Stimulated activated CD4-positive, alpha-beta T cell treated with anti-CD3 and anti-CD28 coated beads, Interleukin-4, amount 100 ng/mL, for 48 hours (primary cell): ENCODE results near the gene WDR38.

ENCODE experiments used
- DNase-seq, 2 donors: peaks; one replicate each; pipeline ENCODE4 v3.0.0-alpha.2; 2020; ENCODE audit warnings: low read depth in 2 of 2

Gene WDR38

DNA sequence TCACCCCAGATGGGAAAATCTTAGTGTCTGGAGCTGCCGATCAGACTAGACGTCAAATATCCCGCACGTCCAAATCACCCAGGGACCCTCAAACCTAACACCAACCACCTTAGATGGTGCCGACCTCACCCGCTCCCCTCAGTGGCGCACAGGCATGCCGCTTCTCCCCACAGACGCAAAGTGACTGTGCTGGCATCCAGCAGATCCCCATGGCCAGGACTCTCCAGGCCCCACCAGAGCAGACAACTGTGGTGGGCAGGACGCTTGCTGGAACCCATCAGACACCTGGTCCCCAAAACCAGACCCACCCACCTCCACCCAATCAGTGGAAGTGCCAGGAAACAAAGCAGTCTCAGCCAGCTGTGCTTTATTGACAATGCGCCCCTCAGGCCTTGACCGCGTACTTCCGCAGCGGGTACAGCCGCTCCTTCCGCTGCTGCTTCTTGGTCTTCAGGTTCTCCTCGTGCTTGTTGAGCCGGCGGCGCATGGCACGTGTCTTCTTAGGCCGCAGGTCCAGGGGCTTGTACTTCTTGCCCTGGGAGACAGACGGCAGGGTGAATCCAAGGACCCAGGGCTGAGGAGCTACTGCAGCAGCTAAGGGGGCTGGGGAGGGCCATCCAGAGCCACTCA lies 4.4 kb downstream of the WDR38 start:
- no peak for DNase-seq

DNA sequence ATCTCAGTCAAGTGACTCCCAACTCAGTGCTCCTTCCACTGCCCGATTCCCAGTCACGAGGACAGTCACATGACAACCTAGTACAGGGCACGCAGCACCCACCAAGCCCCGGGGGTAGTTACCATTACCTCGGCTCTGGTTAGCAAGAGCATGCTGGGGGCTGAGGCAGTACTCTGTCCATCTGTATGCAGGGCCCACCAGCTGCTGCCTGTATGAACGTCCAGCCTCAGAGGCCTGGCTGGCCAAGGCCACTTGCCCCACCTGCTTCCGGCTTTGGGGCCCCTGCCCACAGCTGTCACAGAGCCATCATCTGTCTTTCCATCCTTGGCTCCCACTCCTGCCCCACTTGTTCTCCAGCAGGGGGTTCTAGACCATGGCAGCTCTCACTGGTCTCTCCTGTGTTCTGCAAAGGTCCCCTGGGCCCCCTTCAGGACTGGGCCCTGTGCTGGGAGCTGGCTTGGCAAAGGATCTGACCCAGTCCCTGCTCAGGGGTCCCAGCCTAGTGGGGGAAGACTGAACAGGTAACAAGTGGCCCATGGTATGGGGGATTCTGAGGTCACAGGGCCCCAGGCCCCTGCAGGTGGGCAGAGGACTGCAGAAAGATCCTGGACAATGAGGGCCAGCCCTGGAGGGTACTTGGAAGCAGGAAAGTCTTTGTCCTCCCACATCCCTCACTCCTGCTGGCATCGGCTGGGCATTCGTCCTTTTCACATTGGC lies 5.2 kb downstream of the WDR38 start:
- no peak for DNase-seq

DNA sequence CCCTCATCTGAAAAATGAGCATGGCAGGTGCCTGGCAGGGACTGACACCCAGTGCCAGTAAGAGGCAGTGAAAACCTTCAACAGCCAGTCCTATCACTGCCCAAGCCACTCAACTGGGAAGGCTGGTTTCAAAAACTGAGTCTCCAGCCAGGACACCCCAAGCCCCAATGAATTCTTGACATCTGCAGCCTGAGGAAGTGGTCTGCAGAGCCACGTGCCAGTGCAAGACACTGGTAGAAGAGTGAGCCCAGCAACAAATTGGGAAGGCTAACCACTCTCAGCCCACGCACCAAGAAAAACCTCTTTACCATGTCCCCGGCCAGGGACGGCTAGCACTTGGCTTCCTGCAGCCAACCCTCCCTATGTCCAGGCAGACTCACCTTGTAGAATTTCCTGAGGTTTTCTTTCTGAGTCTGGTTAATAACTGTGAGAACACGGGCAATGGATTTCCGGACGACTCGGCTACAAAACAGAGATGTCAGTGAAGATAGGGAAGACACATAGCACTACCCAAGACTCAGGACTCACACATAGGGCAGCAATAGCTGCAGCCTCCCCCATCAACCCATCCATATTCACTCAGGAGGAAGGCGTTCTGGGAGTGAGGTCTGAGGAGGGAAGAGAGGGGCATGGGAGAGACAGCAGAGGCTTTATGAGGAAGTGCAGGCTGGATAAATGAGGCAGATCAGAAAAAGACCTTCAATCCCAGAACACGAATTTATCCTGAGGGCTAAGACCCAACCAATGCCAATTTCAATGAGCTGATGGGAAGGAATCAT lies 6.7 kb downstream of the WDR38 start:
- no peak for DNase-seq

DNA sequence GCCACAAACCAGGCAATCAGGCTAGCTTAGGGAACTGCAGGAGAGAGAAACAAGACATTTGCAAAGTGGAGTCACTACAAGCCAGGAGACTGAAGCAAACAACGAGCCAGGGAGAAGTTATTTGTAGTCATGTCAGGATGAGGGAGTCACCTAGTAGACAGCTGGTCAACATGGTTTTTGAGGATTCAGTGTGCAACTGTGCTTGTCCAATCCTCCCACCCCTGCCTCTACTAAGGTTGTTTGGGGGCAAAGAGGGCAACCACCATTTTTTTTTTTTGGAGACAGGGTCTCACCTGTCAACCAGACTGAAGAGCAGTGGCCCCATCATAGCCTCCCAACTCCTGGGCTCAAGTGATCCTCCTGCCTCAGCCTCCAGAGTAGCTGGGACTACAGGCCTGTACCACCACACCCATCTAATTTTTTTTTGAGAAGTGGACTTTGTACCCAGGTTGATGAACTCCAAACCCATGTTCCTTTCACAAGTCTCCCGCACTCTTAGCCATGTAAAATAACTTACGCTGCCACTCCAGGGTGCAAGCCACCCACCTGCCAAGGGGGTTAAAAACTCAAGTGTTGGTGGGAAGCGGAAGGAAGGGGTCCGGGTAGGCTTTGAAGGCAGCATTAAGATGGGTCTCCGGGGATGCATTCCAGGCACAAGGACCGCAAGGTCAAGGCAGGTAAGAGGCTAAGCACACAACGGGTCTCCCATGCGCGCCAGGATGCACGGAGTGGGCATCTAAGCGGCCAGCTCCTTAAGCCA lies 7.5 kb downstream of the WDR38 start:
- no peak for DNase-seq

DNA sequence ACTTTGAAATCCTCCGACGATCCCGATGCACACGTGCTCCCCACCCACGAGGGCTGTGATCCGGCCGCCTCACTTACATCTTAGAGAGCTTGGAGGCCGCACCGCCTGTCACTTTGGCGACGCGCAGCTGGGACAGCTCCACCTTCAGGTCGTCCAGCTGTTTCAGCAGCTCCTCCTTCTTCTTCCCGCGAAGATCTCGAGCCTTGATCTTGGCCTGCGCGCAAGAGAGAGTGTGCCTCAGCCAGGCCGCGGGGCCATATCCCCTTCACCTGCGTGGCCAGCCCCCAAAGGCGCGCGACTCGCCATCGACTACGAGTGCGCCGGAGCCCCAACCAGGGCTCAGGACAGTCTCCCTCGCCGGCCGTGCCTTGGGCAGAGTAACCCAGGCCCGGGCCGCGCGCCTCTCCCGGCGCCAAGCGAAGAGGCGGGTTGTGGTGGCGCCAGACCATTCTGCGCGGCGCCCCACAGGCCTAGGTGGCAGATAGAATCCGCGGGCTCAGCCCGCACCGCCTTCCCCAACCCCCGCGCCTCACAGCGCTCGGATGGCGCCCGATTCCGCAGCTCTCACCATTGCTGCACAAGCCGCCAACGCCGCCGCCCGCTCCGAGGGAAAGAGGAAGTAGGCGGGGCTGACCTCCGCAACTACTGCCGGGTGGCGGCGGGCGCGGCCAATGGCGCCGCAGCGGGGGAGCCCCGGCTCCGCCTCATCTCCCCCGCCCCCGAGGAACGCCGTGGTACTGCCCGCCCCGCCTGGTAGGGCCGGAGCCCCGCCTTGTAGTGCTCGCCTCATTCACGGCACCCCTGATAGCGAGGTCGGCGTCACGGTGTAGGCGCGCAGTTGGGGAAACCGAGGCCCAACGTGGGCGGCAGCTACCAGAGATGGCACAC lies 8.3 kb downstream of the WDR38 start, which contains the start of the genes ARPC5L and RPL35:
Gene ARPC5L, plus strand, starts transcription at position 789 of the 888 bp plus-strand sequence. CDS start 7,161 bp downstream, outside the sequence.
Gene RPL35, minus strand, starts transcription at position 616 of the 888 bp plus-strand sequence. Its CDS starts 45 bp downstream, at position 571.
- DNase-seq = peak; percentile 94

DNA sequence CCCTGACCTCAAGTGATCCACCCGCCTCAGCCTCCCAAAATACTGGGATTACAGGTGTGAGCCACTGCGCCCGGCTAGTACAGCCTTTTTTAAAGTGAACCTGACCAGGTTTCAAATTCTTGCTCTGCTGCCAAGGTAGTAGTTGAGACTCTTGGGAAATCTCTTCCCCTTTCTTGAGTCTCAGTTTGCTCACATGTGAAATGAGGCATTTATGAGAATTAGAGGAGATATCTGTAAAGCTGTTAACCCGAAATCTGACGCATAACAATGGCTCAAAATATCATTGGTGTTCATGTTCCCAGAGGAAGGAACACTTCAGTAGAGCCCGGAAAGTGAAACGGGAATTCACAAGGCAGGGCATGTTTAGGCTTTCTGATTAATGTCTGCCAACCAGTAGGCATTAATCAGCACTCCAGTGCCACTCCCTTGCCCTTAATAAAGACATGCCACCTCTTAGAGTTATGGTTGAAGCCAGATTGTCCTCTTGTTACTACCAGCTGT lies 10.2 kb downstream of the WDR38 start:
- no peak for DNase-seq

DNA sequence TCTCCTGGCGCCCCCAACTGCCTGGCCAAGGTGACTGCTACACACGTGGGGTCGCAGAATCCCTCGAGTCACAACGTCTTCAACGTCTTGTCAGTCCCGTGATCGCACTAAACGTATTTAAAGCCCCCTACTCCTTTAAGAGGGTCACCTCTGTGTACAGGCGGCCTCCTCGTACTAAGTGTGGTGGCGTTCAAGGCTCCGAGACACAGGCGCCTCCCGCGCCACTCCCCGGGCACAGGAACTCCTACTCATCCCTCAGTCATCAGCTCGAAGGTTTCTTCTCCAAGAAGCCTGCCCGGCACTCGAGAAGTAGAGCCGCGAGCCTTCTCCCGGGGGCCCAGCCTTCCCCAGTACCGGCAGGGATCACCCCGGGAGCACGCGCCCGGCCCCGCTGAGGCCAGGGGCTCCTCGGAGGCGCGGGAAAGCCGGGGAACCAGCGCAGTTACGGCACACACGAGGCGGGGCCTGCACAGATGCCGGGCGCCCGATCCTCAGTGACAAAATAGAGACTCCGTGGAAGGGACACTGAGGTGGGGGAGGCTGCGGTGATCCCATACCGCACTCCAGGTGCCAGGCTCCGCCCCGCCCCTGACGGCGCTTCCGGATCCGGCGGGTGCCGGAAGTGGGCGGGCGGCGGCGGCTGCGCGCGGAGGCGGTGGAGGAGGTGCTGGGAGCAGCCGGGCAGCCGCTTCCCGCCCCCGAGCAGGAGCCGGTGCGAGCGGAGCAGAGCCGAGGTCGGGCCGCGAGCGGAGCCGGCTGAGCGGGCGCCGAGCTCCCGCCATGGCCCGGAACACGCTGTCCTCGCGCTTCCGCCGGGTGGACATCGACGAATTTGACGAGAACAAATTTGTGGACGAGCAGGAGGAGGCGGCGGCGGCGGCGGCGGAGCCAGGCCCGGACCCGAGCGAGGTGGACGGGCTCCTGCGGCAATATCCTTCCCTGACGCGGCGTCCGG lies 15.5 kb downstream of the WDR38 start:
- DNase-seq = peak; percentile 88 to 91

DNA sequence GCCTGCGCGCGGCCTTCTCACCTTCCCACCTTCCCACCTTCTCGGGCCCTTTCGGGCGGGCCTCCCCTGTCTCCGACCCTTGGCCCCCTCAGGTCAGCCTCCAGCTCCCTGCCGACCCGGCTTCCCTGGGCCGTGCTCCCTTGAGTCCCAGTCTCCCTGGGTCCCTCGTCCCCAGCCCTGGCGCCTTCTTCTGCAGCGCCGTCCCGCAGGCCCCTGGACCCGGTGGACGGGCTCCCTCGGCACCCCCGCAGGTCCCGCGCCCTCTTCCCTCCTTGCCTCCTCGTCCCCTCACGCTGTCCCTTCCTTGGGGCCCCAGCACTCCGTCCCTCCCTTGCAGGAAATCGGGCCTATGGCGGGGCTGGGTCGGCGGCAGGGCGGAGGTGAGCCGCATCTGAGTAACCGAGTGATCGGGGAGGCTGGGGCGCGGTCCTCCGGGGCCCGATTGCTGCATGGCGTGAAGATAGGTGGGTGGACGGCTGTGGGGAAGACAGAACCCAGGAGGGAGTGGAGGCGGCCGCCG lies 16.3 kb downstream of the WDR38 start:
- DNase-seq = no peak

DNA sequence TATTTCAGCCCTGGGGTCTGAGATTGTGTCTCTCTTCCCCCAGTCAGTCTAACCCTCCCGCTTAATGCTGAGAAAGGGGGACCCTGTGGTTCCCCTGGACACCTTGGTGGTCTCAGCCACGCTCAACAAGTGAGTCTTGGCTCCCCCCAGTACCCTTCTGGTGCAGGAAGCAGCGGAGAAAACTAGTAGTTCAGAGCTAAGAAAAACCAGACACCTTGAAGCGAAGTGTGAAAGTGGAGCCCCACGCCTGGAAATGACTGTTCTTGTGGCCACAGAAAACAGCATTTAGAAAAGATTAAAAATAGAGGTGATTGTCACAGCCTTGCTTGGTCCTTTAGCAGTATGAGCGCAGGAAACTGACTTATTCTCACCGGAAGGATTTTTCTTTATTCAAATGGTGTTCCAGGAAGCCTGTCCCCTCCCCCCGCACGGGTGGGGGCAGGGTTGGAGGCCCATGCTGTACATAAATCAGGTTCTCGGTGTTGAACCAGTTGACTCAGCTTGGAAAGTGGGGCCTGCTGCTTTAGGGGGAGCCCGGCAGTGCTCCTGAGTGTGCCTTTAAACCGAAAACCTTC lies 16.8 kb downstream of the WDR38 start:
- peak; percentile 84 to 85 for DNase-seq

DNA sequence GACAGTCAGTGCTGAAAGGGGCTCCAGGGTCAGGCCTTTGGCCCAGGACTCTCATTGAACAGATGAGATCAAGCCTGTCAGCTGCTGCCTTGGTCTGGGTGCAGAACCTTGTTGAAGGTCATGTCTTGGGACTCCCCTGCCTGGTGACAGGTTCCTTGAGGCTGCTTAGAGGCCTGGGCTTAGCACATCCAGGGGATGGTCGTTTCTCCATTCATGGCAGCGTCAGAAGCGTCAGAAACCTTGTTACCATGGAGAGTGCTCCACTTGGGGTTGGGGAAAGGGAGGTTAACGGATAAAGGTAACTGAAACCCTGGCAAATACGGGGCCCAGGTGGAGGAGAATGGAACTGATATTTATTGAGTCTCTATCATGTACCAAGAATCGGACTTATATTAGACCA lies 17.5 kb downstream of the WDR38 start:
- DNase-seq = no peak

GRCh38 chr9:124871156-124871561 lies 17.9 kb downstream of the WDR38 start:
- DNase-seq = no peak

GRCh38 chr9:124873664-124874063 lies 20.4 kb downstream of the WDR38 start:
- DNase-seq = no peak

DNA sequence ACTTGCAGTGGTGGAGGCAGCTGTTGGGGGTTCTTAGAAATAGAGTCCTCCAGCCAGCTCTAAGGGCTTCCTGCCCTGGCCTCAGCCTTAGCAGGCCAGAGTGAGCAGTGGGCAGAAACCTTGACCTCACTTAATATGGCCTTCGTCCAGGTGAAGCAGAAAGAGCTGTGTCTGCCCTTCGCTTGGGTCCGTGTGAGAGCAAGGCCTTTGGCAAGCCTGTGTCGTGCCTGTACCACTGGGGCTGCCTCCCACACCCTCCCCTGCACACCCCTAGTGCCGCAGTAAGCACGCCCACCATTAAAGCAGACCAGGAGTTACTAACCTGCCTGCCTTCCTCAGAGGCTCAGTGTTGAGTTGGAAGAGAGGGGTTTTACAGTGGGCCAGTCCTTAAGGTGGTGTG lies 22.2 kb downstream of the WDR38 start:
- DNase-seq = no peak

DNA sequence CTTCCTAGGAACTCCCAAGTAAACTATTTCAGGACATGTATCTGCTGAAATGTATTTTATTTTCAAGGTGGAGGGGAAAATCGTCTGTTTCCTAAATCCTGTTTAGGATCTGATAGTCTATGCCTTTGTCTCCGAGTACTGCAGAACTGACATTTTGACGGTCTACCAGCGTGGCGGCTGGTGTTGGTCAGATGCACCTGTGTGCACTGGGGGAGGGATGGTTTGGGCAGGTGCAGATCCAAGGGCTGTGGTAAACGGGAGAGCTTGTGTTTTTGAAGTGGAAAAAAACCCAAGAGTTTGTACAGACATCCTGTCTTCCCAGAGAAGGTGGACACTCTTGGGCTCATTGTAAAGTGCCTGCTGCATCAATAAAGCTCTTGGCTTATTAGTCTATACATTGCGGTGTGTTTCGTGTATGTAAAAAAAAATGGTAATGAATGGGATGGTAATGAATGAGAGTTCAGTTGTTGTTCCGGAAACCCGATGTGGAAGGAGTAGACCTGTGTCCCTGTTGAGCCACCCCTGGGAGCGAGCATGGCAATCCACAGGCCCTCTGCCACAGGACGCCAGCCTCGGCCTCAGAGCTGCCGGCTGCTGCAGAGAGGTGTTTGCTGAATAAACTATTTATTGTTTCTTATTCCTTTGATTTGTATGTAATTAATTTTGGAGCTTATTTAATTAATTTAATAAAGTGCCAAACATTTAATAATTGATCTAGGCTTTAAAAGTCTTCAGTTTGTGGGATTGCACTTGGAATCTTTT lies 23.9 kb downstream of the WDR38 start:
- no peak for DNase-seq

DNA sequence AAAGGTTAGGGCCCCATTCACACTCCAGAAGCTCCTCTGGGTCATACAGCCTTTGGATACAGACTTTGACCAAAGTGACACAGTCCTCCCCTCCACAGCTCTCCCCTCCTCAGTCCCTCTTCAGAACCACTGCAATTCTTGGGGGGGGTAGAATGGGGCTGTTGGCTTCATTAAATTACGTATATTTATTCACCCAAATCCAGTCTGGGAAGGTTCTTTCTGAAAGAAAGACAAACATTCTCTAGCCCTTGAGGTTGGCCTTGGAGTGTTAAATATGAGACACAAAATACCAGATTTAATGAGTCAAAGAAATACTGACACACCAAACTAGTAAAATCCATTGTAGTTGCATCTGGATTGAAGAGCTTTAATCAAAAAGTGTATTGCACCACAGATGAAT lies 24.8 kb downstream of the WDR38 start:
- DNase-seq = no peak

- DNase-seq = no peak
Measured at GRCh38 chr9:124878518-124878917, 25.3 kb downstream of the WDR38 start.

GRCh38 chr9:124879226-124879625 lies 26.0 kb downstream of the WDR38 start:
- no peak for DNase-seq

- DNase-seq = no peak
Measured at GRCh38 chr9:124880501-124880900, 27.2 kb downstream of the WDR38 start.
